DLD1 (cell line): ENCODE results near the gene EIF5B.
"Not testable (repeated sequence)": the region's sequence is repeated elsewhere in the genome, so short reads cannot be mapped to it uniquely, and the experiment has no call there.

ENCODE experiments used
- in situ Hi-C: cut with HindIII; loops from 2 replicates; pipeline ENCODE4 v1.10.0; 2017; ENCODE audit warnings: low sequenced_read_pairs

EIF5B gene

DNA sequence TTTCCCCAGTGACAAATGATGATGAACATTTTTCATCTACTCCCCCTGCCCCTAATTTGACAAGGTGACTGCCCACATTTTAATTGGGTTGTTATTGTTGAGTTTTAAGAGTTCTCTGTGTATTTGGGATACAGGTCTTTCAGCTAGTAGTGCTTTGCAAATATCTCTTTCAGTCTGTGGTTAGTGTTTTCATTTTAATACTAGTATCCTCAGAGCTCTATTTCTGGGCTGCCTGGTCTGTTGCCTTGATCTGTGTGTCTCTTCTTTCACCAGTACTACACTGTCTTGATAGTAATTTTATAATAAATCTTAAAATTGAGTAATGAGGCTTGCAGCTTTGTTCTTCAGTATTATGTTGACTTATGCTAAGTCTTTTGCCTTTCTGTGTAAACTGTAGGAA, 19.7 kb downstream of the EIF5B start:
- in situ Hi-C loops = no loop called here

DNA sequence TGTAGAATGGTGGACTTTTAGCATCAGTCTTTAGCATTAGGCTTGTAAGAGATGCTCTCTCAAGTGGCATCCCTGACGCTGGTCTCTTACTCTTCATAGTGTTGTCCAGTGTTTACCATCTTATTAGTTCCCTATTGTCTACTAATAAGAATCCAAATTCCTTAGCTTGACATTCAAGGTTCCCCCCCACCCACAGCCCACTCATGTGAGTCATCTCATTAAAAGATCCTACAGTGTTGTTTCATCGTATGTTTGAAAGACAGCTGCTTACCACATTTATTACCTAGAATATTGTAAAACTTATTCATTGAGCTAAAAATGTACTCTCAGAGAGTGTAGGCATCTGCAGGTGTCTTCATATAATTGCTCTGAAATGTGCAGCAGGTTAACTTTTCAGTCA, 28.5 kb downstream of the EIF5B start:
- in situ Hi-C loops = no loop called here

DNA sequence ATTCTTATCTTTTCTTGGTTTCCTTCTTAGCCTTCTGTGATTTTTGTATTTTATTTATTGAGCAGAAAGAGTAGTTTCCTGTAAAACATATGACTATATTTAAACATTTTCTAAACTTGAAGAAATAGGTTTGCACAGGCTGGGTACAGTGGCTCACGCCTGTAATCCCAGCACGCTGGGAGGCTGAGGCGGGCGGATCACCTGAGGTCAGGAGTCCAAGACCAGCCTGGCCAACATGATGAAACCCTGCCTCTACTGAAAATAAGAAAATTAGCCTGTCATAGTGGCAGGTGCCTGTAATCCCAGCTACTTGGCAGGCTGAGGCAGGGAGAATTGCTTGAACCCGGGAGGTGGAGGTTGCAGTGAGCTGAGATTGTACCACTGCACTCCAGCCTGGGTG, 31.7 kb downstream of the EIF5B start:
- in situ Hi-C loops = not testable (repeated sequence)

- in situ Hi-C loops = no loop called here
These were observed 36.0 kb downstream of the EIF5B start for GRCh38 chr2:99373144-99373543.

GRCh38 chr2:99374747-99375146, 37.6 kb downstream of the EIF5B start:
- in situ Hi-C loops = no loop called here

DNA sequence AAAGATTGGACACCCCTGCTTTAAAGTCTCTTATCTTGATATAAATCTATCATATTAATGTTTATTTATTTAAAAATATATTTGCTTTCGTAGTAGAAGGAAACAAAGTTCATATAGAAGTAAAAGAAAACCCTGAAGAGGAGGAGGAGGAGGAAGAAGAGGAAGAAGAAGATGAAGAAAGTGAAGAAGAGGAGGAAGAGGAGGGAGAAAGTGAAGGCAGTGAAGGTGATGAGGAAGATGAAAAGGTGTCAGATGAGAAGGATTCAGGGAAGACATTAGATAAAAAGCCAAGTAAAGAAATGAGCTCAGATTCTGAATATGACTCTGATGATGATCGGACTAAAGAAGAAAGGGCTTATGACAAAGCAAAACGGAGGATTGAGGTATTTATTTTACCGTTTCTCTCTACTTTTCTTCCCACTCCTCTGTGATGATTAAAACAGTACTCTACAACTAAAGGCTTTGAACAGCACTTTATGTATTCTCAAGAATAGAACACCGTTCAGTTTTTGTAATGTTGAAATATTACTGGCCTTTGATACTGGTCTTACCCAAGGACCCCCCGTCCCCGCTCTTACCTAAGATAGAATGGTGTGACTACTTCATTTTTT, 39.2 kb downstream of the EIF5B start:
- in situ Hi-C loops = no loop called here

DNA sequence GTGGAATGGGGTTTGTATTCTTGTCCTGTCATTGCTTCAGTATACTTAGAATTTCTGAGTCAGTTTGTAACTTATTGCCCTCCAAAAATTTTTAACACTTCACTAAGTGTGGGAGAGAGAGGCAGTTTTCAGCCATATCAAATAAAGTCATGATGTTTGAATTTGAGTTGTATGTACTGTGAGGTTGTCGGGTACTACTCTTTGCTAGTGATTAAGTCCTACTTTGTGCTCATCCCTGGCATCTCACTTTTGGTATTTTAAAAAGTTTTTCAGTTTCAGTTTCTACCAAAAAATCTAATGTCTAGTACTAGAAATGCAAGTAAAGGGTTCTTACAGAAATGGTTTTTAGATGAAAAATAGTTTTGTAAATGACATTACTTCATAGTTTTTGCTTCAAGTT, 40.7 kb downstream of the EIF5B start:
- in situ Hi-C loops = no loop called here

DNA sequence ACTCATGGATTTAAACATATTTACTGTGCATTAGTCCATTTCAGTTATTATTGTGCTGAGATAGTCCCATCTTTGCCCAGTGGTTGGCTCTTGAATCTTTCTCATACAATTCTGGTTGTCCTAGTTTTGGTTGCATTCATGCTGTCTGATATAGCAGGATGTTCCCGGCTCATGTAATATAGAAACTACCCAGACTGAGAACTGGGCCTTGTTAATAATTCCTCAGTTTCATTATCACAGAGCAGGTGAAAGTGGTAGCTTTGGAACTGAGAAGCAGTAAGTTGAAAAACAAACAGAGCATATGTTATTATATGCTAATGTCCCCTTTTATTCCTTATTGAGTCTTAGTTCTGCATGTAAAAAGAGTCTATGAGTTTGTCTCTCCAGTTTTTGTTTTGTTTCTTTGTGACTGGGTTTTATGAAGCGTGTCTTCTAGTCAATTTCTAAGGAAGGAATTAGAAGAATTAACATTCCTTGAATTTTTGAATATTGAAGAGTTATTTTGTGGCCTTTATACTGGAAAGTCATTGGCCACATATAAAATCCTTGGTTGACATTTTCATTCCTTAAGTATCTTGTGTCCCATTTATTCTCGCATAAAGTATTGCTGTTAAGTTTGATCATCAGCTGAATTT, 43.3 kb downstream of the EIF5B start:
- in situ Hi-C loops = no loop called here

DNA sequence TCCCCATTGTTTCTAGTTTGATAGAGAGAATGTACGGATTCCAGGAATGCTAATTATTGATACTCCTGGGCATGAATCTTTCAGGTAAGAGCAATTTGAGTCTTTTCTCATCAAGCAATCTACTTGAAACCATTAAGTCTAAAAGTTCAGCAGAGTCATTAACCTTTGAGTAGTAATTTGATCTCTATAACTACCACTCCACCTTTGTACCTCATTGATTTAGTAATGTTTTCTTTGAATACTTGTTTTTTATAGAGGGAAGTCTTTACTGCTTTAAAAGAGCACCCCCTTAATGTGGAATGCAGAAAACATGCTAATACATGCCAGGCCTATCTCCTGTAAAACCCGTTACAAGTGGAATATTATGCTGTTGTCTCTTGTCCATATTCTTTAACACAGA, 45.0 kb downstream of the EIF5B start:
- in situ Hi-C loops = no loop called here

- in situ Hi-C loops = no loop called here
These were observed 48.8 kb downstream of the EIF5B start for GRCh38 chr2:99386011-99386410.

- in situ Hi-C loops = no loop called here
These were observed 51.7 kb downstream of the EIF5B start for GRCh38 chr2:99388892-99389291.

- in situ Hi-C loops = no loop called here
These were observed 52.2 kb downstream of the EIF5B start for GRCh38 chr2:99389371-99389770.

DNA sequence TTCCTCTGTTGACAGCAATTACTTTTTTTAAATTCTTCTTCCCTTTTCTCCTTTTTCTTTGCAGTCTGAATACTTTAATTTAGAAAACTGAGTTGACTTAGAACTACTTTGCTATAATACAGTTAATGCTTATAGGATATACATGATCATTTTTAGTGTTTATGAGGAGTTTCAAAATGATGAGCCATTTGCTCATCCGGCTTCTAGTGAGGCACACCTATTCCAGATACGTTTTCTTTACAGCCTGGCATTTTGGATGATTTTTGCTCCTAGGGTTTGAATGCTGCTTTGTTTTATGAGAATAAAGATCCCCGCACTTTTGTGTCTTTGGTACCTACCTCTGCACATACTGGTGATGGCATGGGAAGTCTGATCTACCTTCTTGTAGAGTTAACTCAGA, 52.8 kb downstream of the EIF5B start:
- in situ Hi-C loops = no loop called here

- in situ Hi-C loops = no loop called here
These were observed 58.5 kb downstream of the EIF5B start for GRCh38 chr2:99395589-99396130.

DNA sequence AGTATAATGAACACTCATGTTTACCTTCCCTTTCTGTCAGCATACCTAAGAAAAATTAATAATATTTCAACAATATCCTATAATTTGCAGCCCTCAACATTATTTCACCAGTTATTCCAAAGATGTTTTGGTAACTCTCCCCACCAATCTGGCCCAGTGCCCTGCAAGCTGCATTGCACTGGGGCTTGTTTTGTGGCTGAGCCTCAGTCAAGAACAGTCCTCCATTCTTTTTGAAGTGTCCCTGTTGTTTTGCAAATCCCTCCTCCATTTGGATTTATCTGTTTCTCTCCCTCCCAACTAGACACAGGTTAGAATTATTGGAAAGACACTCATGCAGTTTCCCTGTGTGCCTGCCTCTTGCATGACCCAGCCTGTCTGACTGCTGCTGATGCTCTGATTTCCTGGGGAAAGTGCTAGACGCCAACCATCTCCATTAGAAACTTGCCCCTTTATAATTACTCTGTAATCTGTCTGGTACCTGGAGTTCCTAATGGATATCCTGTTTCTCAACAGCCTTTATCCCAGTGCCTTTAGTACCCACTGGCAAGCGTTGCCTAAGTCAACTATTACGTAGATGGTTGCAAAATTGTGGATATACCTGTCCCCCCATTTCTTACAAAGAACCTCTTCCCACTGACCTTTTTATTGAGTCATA, 60.2 kb downstream of the EIF5B start:
- in situ Hi-C loops = no loop called here

GRCh38 chr2:99398303-99398702, 61.1 kb downstream of the EIF5B start:
- in situ Hi-C loops = no loop called here

DNA sequence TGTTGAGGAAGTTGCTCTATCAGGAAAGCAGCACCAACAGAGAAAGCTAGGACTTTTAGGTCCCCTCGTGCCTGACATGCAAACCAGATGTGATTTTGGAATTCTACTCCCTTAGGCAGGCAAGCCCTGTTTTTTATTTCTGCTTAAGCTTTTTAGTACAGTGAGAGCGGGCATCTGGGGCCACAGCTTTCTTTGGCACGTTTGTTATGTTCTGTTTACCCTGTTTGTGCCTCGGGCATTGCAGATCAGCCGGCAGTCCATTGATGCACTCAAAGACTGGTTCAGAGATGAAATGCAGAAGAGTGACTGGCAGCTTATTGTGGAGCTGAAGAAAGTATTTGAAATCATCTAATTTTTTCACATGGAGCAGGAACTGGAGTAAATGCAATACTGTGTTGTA, 61.9 kb downstream of the EIF5B start:
- in situ Hi-C loops = no loop called here

DNA sequence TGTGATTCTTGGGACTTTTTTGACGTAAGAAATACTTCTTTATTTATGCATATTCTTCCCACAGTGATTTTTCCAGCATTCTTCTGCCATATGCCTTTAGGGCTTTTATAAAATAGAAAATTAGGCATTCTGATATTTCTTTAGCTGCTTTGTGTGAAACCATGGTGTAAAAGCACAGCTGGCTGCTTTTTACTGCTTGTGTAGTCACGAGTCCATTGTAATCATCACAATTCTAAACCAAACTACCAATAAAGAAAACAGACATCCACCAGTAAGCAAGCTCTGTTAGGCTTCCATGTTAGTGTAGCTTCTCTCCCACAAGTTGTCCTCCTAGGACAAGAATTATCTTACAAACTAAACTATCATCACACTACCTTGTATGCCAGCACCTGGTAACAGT, 62.6 kb downstream of the EIF5B start:
- in situ Hi-C loops = no loop called here

- in situ Hi-C loops = no loop called here
These were observed 64.7 kb downstream of the EIF5B start for GRCh38 chr2:99401841-99402240.

DNA sequence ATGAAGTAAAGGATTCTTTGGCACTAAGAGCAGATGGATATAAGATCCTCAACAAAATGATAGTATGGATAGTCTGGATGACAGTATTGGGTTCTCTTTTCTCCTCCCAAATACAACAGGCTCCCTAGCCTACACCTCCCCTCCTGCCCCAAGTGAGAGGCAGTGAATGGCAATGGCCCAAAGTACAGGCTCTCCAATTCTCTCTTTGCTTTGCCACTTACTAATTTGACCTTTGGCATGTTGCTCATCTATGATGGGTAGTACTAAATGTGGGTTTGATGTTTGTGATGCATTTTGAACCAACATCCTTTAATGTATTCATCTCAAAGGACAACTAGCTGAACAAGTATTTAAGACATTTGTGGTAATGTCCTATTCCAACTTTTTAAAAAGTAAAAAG, 65.9 kb downstream of the EIF5B start:
- in situ Hi-C loops = no loop called here

DNA sequence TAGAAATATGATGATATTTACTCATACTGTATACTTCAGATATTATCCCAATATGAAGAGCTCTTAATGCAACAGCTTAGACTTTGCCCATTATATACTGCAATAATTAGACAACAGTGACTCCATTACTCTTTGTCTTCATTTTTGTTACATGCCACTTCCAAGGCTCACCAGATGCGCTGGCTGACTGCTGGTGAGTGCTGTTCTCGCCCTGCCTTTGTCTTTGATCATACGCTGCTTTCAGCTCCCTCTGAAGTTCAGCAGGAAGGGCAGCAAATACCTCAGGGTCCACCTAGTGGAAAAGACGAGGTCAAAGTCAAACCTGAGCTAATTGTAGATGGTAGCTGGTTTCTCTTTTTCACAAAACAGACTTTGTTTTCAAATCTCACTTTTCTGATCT, 66.3 kb downstream of the EIF5B start:
- in situ Hi-C loops = no loop called here
